Progenitor cell of endocrine pancreas (in vitro differentiated cells): ENCODE results near the gene PIM2. TPM values are rescaled to one million over a fixed set of nuclear protein-coding genes. Genes with fewer than 3 reads are reported as not detected.

Experiments
- DNase-seq: peaks from one replicate; pipeline ENCODE4 v3.0.0; 2021; ENCODE audit warnings: low spot score; ENCODE audit not compliant: unreplicated experiment
- H3K27ac Mint-ChIP-seq: 2 replicates; pipeline ENCODE4 v1.8.0; 2021; ENCODE audit warnings: mild to moderate bottlenecking, moderate library complexity, mixed read lengths
- H3K27me3 Mint-ChIP-seq: 2 replicates; pipeline ENCODE4 v1.8.0; 2021; ENCODE audit warnings: mixed read lengths
- H3K36me3 Mint-ChIP-seq: 2 replicates; pipeline ENCODE4 v1.8.0; 2022; ENCODE audit warnings: mixed read lengths; ENCODE audit not compliant: insufficient read depth
- H3K4me1 Mint-ChIP-seq: 2 replicates; pipeline ENCODE4 v1.8.0; 2021; ENCODE audit warnings: low read depth, mixed read lengths
- H3K4me3 Mint-ChIP-seq: 2 replicates; pipeline ENCODE4 v1.8.0; 2021; ENCODE audit warnings: low read depth, mild to moderate bottlenecking, moderate library complexity, mixed read lengths
- H3K9me3 Mint-ChIP-seq: 2 replicates; pipeline ENCODE4 v1.8.0; 2021; ENCODE audit warnings: low read depth, mixed read lengths
- CTCF ChIP-seq: fragments of 200-600 bp; sonication (generic); IDR thresholded peaks from one replicate; pipeline ENCODE4 v1.5.0; 2021; ENCODE audit warnings: antibody characterized with exemption, mild to moderate bottlenecking; ENCODE audit not compliant: unreplicated experiment
- long read RNA-seq: library from polyadenylated mRNA; unstranded; transcript quantifications from one replicate; pipeline ENCODE4 v2.0.0, GENCODE V29; 2020
- total RNA-seq: library from RNA; stranded (reverse); gene quantifications from 2 replicates; pipeline ENCODE4 v1.2.1, GENCODE V29; 2021

The PIM2 gene
- total RNA-seq: 9.9 and 10.4 TPM in 2 replicates
- long read RNA-seq, transcript PIM2-201 (6 exons, 2,075 nt): major isoform, 16 of 17 reads
- long read RNA-seq, partial matches to known transcripts: 1 of 17 reads
- long read RNA-seq, other reads (novel, unspliced or antisense): 0 of 17 reads

GRCh38 chrX:48918643-48919340 is at the start of gene PIM2:
TSS of gene PIM2 (minus strand) at chrX:48919024. CDS start at chrX:48918834, 190 bp downstream.
- Mint-ChIP-seq H3K4me1 (peaks cover 19% of the 10 kb centered on the region), H3K27me3 (no peaks in the 10 kb centered on the region), H3K9me3 (peaks cover 8% of the 10 kb centered on the region), H3K36me3 (peaks cover 5% of the 10 kb centered on the region), H3K4me3 (peak within 1 kb of the TSS; percentile 78), H3K27ac (peak within 1 kb of the TSS; percentile 94)
- DNase-seq: peak; percentile 80
- TF ChIP-seq CTCF: peak; percentile 11

GRCh38 chrX:48968377-48968776 is 49.6 kb upstream of the PIM2 start:
- no peak for DNase-seq
- Mint-ChIP-seq H3K4me3 (no peak overlapping the region), H3K27me3 (no peaks in the 10 kb centered on the region), H3K9me3 (peaks cover 7% of the 10 kb centered on the region), H3K27ac (no peak overlapping the region), H3K4me1 (peaks cover 5% of the 10 kb centered on the region), H3K36me3 (peaks cover 4% of the 10 kb centered on the region)
- no peak for TF ChIP-seq CTCF

- Mint-ChIP-seq H3K27me3 (no peaks in the 10 kb centered on the region), H3K27ac (peak overlapping the region; percentile 44), H3K9me3 (no peaks in the 10 kb centered on the region), H3K4me3 (no peak overlapping the region), H3K4me1 (peaks cover under 1% of the 10 kb centered on the region), H3K36me3 (peaks cover 1% of the 10 kb centered on the region)
- DNase-seq: no peak
- TF ChIP-seq CTCF: no peak
Observed at GRCh38 chrX:48966796-48967579, 48.2 kb upstream of the PIM2 start.

- Mint-ChIP-seq H3K9me3 (peaks cover 5% of the 10 kb centered on the region), H3K36me3 (peaks cover 1% of the 10 kb centered on the region), H3K4me3 (no peak overlapping the region), H3K27ac (no peak overlapping the region), H3K27me3 (no peaks in the 10 kb centered on the region), H3K4me1 (peaks cover 5% of the 10 kb centered on the region)
- DNase-seq: no peak
- no peak for TF ChIP-seq CTCF
Observed at GRCh38 chrX:48965959-48966358, 47.1 kb upstream of the PIM2 start.

GRCh38 chrX:48961585-48962091 is 42.8 kb upstream of the PIM2 start:
- TF ChIP-seq CTCF: no peak
- peaks cover 5% of the 10 kb centered on the region for H3K4me1 Mint-ChIP-seq
- no peak for DNase-seq
- H3K27me3 Mint-ChIP-seq: no peaks in the 10 kb centered on the region
- peak overlapping the region; percentile 76 for H3K27ac Mint-ChIP-seq
- H3K36me3 Mint-ChIP-seq: peaks cover 1% of the 10 kb centered on the region
- H3K9me3 Mint-ChIP-seq: peaks cover 13% of the 10 kb centered on the region
- no peak overlapping the region for H3K4me3 Mint-ChIP-seq
